Progenitor cell of endocrine pancreas (in vitro differentiated cells): ENCODE results near the gene CDKN2D. TPM values are rescaled to one million over a fixed set of nuclear protein-coding genes. Genes with fewer than 3 reads are reported as not detected.
A peak's percentile ranks its signal among the peaks of the same experiment; 100 is the strongest.
"Not testable (repeated sequence)": the region's sequence is repeated elsewhere in the genome, so short reads cannot be mapped to it uniquely, and the experiment has no call there.

Experiments used
- DNase-seq: peaks from one replicate; pipeline ENCODE4 v3.0.0; 2021; ENCODE audit warnings: low spot score; ENCODE audit not compliant: unreplicated experiment
- H3K27ac Mint-ChIP-seq: 2 replicates; pipeline ENCODE4 v1.8.0; 2021; ENCODE audit warnings: mild to moderate bottlenecking, moderate library complexity, mixed read lengths
- H3K27me3 Mint-ChIP-seq: 2 replicates; pipeline ENCODE4 v1.8.0; 2021; ENCODE audit warnings: mixed read lengths
- H3K36me3 Mint-ChIP-seq: 2 replicates; pipeline ENCODE4 v1.8.0; 2022; ENCODE audit warnings: mixed read lengths; ENCODE audit not compliant: insufficient read depth
- H3K4me1 Mint-ChIP-seq: 2 replicates; pipeline ENCODE4 v1.8.0; 2021; ENCODE audit warnings: low read depth, mixed read lengths
- H3K4me3 Mint-ChIP-seq: 2 replicates; pipeline ENCODE4 v1.8.0; 2021; ENCODE audit warnings: low read depth, mild to moderate bottlenecking, moderate library complexity, mixed read lengths
- H3K9me3 Mint-ChIP-seq: 2 replicates; pipeline ENCODE4 v1.8.0; 2021; ENCODE audit warnings: low read depth, mixed read lengths
- total RNA-seq: library from RNA; stranded (reverse); gene quantifications from 2 replicates; pipeline ENCODE4 v1.2.1, GENCODE V29; 2021
- TF ChIP-seq, protein P1 (sequence below): fragments of 200-600 bp; sonication (generic); IDR thresholded peaks from one replicate; pipeline ENCODE4 v1.5.0; 2021; ENCODE audit warnings: antibody characterized with exemption, mild to moderate bottlenecking; ENCODE audit not compliant: unreplicated experiment

Gene CDKN2D
- total RNA-seq, 1 donor from 2014 or later: 4.2 TPM

GRCh38 chr19:10577951-10578350 is 9.2 kb upstream of the CDKN2D start:
- Mint-ChIP-seq H3K4me3 (no peak overlapping the region), H3K36me3 (peaks cover 18% of the 10 kb centered on the region), H3K27ac (no peak overlapping the region), H3K4me1 (peaks cover 2% of the 10 kb centered on the region), H3K27me3 (no peaks in the 10 kb centered on the region), H3K9me3 (no peaks in the 10 kb centered on the region)
- no peak for DNase-seq
- TF ChIP-seq, protein P1, sequence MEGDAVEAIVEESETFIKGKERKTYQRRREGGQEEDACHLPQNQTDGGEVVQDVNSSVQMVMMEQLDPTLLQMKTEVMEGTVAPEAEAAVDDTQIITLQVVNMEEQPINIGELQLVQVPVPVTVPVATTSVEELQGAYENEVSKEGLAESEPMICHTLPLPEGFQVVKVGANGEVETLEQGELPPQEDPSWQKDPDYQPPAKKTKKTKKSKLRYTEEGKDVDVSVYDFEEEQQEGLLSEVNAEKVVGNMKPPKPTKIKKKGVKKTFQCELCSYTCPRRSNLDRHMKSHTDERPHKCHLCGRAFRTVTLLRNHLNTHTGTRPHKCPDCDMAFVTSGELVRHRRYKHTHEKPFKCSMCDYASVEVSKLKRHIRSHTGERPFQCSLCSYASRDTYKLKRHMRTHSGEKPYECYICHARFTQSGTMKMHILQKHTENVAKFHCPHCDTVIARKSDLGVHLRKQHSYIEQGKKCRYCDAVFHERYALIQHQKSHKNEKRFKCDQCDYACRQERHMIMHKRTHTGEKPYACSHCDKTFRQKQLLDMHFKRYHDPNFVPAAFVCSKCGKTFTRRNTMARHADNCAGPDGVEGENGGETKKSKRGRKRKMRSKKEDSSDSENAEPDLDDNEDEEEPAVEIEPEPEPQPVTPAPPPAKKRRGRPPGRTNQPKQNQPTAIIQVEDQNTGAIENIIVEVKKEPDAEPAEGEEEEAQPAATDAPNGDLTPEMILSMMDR: no peak

DNA sequence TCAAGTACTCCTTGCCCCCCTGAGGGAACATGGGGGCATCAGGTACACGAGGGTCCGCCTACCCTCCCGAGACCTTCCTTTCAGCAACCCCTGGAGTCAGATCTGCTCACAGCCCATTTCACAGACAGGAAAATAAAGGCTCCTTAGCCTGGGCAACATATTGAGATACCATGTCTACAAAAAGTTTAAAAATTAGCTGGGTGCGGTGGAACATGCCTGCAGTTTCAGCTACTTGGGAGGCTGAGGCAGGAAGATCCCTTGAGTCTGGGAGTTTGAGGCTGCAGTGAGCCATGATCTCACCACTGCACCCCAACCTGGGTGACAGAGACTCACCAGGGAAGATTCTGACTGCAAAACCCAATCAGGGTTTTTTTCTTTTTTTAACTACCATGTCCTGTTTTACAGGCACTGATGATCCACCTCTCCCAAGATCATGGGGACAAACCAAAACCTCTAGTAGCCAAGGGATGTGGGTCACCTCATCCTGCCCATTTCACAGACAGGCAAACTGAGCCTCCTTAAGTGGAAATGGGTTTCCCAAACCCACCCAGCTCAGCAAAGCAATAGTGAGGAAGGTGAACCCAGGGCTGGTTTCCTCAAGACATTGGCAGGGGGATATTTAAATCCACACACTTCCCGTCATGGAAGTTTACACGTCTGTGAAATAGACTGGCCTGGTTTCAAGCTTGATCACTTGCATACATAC is 6.4 kb upstream of the CDKN2D start:
- no peak overlapping the region for H3K27ac Mint-ChIP-seq
- H3K27me3 Mint-ChIP-seq: no peaks in the 10 kb centered on the region
- peaks cover 2% of the 10 kb centered on the region for H3K4me1 Mint-ChIP-seq
- no peak overlapping the region for H3K4me3 Mint-ChIP-seq
- no peaks in the 10 kb centered on the region for H3K9me3 Mint-ChIP-seq
- DNase-seq: no peak
- H3K36me3 Mint-ChIP-seq: peaks cover 16% of the 10 kb centered on the region
- TF ChIP-seq, protein P1: no peak

- peaks cover 3% of the 10 kb centered on the region for H3K4me1 Mint-ChIP-seq
- no peak for DNase-seq
- H3K27ac Mint-ChIP-seq: no peak overlapping the region
- no peaks in the 10 kb centered on the region for H3K27me3 Mint-ChIP-seq
- H3K36me3 Mint-ChIP-seq: peaks cover 13% of the 10 kb centered on the region
- H3K9me3 Mint-ChIP-seq: no peaks in the 10 kb centered on the region
- TF ChIP-seq, protein P1: no peak
- no peak overlapping the region for H3K4me3 Mint-ChIP-seq
Observed at GRCh38 chr19:10574462-10574861, 5.7 kb upstream of the CDKN2D start.

GRCh38 chr19:10573793-10574192 is 5.0 kb upstream of the CDKN2D start:
- not testable (repeated sequence) for H3K4me1 Mint-ChIP-seq, H3K27ac Mint-ChIP-seq, H3K27me3 Mint-ChIP-seq, H3K4me3 Mint-ChIP-seq, H3K9me3 Mint-ChIP-seq, DNase-seq
- peaks cover 12% of the 10 kb centered on the region for H3K36me3 Mint-ChIP-seq

DNA sequence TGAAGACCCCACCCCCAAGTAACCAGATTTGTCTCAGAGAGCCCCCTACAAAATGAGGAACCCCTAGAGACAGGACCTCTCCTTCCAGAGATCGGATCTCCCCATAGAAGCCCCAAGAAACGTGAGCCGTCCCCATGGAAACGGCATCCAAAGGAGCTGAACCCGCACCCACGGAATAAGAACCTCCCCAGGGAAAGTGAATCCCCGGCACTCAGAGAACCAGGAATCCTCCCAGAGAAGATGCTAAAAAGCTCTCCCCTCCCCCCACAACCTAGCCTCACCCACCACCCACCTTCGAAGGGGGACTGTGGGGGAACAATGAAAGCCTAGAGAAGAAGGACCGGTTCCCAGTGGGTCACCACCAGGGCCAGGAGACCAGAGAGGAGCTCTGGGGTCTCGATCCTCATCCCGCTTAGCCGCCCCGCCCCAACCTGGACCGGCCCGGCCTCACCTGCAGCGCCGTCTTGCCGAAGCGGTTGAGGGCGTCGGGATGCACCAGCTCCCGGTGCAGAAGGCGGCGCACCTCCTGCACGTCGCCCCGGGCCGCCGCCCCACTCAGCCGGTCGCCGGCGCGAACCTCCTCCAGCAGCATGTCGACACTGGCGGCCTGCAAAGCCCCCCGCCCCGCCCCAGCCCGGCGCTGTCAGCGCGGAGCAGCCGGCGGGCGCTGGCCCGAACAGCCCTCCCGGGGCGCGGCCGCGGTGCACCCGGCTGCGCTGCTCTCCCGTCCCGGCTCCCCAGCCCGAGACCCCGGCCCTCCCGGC is 535 bp downstream of the CDKN2D start:
- DNase-seq: no peak
- peak overlapping the region; percentile 57 for H3K27ac Mint-ChIP-seq
- TF ChIP-seq, protein P1: peak; percentile 6
- peaks cover 26% of the 10 kb centered on the region for H3K4me1 Mint-ChIP-seq
- peaks cover 3% of the 10 kb centered on the region for H3K36me3 Mint-ChIP-seq
- peak overlapping the region; percentile 78 for H3K4me3 Mint-ChIP-seq
- peaks cover 9% of the 10 kb centered on the region for H3K27me3 Mint-ChIP-seq
- no peaks in the 10 kb centered on the region for H3K9me3 Mint-ChIP-seq
